ENCODE data around the gene MUC6. TPM values are rescaled to one million over a fixed set of nuclear protein-coding genes. Genes with fewer than 3 reads are reported as not detected.

The MUC6 gene
- total RNA-seq, 1 donor from 2014 or later: 173 TPM

DNA sequence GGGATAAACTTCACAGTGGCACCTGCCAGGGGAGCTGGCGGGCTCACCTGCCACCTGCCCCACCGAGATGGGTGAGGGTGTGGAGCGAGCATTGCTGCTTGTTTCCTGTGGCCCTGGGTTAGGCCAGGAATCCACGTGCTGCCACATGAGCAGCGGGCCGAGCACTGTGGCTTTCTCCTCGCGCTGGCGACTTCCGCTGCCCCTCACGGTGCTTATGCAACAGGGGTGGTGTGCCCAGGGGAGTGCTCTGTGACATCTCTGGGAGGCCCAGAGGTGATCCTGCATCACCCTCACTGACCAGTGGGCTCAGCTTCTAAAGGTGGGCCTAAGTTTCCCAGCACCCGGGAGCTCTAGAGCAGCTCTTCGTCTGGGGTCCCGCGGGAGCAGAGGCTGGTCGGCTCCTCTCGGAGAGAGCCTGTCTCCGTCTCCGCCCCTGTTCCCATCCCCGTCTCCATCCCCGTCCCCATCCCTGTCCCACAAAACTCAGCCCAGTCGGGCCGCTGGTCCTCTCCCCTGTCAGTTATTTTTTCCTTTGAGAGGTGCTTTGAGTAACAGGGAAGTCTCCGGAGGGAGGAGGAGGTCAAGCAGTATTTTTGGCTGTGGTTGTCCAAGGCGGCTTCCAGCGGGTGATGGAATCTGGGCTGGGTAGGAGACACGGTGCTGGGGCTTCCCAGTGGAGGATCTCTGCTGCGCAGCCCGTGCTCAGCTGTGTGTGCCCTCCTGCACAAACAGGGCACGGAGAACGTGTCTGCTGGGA, 68.3 kb downstream of the MUC6 start:
- no peak for DNase-seq (ENCODE audit: low spot score)

DNA sequence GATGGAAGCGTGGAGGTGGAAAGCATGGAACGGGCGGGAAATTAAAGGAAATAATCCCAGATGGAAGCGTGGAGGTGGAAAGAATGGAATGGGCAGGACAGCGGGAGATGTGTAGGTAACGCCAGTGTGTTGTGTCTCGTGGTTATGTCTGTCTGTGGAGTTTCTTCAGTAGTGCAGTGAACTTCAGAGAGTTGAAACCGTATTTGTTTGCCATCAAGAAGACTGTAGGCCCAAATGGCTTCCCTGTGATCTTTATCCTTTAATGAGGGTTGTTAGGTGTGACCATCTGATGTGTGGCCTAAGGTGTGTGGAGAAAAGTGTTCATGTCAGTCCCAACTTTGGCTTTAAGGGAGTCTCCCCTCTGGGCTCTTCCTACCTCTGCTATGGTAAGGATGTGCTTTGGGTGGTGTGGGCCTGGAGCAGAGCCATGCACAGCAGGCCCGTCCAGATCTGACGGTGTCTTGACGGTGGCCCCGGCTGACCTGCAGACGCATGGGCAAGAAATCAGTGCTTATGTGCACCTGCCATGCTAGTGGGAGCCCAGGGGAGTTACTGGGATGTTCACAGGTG, 71.2 kb downstream of the MUC6 start:
- DNase-seq (ENCODE audit: low spot score): no peak

DNA sequence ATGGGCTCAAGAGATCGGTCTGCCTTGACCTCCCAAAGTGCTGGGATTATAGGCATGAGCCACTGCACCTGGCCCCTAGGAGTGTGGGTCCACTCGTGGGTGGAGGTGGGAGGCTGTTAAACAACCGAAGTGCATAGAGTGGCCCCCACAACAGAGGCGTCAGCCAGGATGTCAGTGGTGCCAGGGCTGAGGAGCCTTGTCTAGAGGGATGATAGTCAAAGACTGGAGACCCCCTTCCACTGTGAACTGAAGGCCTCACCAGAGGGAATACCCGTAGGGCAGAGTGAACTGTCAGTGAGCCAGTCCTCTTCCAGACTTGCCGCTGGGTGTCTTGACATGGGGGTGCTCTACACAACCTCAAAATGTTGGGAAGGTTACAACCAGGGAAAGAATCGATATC, 72.7 kb downstream of the MUC6 start:
- no peak for DNase-seq (ENCODE audit: low spot score)

Other genes with a start within 250 kb of the MUC6 start
- gene CEND1, start 246.6 kb downstream of the MUC6 start, total RNA-seq: 0.49 TPM
- 16.3 TPM for gene SLC25A22, start 238.4 kb downstream of the MUC6 start, total RNA-seq
- gene PIDD1, start 231.5 kb downstream of the MUC6 start, total RNA-seq: 27.7 TPM
- 1,317 TPM for gene RPLP2, start 226.8 kb downstream of the MUC6 start, total RNA-seq
- gene PNPLA2, start 217.8 kb downstream of the MUC6 start, total RNA-seq: 159 TPM
- gene CRACR2B, start 208.8 kb downstream of the MUC6 start, total RNA-seq: 40.5 TPM
- gene CD151, start 203.8 kb downstream of the MUC6 start, total RNA-seq: 442 TPM
- 108 TPM for gene POLR2L, start 194.2 kb downstream of the MUC6 start, total RNA-seq
- 34.6 TPM for gene TSPAN4, start 193.9 kb downstream of the MUC6 start, total RNA-seq
- 101 TPM for gene CHID1, start 125.9 kb downstream of the MUC6 start, total RNA-seq
- gene AP2A2, start 110.8 kb downstream of the MUC6 start, total RNA-seq: 91.8 TPM
- 0.26 TPM for gene MUC2, start 38.2 kb upstream of the MUC6 start, total RNA-seq
- gene MUC5AC, start 121.2 kb upstream of the MUC6 start, total RNA-seq: 18.6 TPM
- 8,095 TPM for gene MUC5B, start 186.3 kb upstream of the MUC6 start, total RNA-seq